Fibroblast of skin of right biceps (primary cell): Measurements from ENCODE around the gene SCYL1.
A peak's percentile ranks its signal among the peaks of the same experiment; 100 is the strongest.

ENCODE experiments used
- DNase-seq: peaks from one replicate; pipeline ENCODE4 v3.0.0-alpha.2; 2013

Gene SCYL1

DNA sequence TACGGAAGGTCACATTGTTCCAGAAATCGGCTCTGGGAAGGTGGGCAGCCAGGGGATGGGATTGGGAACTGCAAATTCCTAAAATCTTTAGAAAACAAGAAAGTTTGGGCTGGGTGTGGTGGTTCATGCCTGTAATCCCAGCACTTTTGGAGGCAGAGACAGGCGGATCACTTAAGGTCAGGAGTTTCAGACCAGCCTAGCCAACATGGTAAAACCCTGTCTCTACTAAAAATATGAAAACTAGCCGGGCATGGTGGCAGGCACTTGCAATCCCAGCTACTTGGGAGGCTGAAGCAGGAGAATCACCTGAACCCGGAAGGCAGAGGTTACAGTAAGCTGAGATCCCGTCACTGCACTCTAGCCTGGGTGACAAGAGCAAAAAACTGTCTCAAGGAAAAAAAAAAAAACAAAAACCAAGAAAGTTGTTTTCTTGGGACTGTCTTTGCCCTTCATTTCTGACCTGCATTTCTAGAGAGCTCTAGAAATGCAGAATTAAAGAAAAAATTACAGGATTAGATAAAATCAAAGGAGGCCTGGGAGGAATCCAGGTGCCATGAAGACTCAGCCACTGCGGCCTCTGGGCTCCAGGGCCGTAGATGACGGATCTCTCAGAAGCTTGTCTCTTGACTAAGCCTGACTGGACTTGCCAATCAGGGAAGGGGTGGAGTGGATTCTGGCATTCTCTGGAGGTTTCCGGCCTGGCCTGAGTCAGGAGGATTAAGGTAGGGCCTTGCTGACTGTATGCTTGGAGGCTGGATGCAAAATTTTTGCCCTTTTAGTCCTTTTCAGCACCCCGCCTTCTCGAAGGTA, 31.3 kb upstream of the SCYL1 start:
- peak; percentile 97 for DNase-seq

DNA sequence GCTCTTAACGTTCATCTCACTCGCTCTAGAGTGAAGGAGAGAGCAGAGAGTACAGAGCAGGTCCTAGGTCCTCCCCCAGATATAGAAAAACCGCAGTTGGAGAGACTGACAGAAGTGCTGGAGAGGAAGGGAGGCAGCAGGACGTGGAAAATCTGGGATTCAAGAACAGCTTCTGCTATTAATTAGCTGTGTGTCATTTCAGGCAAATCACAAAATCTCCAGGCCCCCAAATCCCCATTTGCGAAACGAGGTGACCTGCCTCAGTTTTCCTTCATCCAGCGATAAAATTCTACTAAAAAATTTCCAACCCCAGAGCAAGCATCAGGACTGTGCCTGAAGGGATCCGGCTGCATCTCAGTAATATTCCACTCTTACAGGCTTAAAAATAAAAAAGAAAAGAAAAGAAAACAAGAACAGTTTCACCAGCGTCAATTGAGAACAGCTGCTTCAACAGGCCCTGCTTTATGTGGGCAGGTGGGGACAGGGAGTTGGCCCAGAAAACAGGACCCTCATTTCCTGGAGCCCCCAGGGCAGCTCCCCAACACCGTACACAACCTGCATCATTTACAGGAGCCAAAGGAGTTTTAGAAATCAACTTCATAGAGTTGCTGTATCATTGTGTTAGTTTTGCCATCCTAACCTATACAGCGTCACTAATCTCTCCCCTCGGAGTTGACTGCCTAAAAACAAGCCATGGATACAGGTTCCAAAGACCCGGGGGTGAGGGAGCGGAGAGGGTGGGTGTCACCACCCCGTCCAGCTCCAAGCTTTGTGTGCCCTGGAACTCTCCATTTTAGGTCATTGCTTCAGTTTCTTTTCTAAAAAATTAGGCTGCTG, 28.4 kb upstream of the SCYL1 start:
- peak; percentile 79 for DNase-seq

DNA sequence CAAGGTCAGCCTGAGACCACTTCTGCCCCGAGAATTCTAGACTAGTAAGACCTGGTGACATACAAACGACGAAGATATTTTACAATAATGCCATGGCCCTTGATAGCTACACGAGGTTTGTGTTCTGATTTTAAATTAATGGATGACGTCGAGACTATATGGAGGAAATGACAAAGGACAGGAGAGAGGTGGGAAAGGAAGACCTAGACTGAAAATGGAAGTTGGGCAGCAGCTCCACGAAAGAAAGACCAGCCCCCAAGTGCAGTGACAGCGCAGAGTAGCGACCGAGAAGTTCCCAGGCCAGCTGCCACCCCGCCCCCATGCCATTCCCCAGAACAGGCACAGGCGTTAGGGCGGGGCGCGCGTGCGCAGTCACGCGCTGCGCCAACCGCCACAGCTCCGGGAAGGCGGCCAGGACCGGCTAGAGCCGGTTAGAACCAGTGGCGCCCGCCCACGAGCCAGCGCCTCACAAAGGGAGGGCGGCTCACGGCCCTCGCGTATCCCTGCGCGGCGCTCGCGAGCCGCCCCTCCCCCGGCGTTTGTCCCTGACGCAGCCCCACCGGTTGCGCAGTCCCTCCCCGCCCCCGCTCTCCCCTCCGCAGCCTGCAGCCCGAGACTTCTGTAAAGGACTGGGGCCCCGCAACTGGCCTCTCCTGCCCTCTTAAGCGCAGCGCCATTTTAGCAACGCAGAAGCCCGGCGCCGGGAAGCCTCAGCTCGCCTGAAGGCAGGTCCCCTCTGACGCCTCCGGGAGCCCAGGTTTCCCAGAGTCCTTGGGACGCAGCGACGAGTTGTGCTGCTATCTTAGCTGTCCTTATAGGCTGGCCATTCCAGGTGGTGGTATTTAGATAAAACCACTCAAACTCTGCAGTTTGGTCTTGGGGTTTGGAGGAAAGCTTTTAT, 27.5 kb upstream of the SCYL1 start:
- DNase-seq: peak; percentile 99

DNA sequence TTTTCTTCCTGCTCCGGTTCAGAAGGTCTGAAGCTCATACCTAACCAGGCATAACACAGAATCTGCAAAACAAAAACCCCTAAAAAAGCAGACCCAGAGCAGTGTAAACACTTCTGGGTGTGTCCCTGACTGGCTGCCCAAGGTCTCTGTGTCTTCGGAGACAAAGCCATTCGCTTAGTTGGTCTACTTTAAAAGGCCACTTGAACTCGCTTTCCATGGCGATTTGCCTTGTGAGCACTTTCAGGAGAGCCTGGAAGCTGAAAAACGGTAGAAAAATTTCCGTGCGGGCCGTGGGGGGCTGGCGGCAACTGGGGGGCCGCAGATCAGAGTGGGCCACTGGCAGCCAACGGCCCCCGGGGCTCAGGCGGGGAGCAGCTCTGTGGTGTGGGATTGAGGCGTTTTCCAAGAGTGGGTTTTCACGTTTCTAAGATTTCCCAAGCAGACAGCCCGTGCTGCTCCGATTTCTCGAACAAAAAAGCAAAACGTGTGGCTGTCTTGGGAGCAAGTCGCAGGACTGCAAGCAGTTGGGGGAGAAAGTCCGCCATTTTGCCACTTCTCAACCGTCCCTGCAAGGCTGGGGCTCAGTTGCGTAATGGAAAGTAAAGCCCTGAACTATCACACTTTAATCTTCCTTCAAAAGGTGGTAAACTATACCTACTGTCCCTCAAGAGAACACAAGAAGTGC, 26.7 kb upstream of the SCYL1 start:
- DNase-seq: peak; percentile 73

DNA sequence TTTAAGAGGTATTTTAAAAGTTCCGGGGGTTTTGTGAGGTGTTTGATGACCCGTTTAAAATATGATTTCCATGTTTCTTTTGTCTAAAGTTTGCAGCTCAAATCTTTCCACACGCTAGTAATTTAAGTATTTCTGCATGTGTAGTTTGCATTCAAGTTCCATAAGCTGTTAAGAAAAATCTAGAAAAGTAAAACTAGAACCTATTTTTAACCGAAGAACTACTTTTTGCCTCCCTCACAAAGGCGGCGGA, 26.2 kb upstream of the SCYL1 start:
- no peak for DNase-seq

DNA sequence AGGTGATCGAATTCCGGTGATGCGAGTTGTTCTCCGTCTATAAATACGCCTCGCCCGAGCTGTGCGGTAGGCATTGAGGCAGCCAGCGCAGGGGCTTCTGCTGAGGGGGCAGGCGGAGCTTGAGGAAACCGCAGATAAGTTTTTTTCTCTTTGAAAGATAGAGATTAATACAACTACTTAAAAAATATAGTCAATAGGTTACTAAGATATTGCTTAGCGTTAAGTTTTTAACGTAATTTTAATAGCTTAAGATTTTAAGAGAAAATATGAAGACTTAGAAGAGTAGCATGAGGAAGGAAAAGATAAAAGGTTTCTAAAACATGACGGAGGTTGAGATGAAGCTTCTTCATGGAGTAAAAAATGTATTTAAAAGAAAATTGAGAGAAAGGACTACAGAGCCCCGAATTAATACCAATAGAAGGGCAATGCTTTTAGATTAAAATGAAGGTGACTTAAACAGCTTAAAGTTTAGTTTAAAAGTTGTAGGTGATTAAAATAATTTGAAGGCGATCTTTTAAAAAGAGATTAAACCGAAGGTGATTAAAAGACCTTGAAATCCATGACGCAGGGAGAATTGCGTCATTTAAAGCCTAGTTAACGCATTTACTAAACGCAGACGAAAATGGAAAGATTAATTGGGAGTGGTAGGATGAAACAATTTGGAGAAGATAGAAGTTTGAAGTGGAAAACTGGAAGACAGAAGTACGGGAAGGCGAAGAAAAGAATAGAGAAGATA, 25.7 kb upstream of the SCYL1 start, which contains the start of gene MALAT1:
Gene MALAT1, plus strand, starts transcription at position 69 of the 736 bp plus-strand sequence.
- peak; percentile 98 for DNase-seq

DNA sequence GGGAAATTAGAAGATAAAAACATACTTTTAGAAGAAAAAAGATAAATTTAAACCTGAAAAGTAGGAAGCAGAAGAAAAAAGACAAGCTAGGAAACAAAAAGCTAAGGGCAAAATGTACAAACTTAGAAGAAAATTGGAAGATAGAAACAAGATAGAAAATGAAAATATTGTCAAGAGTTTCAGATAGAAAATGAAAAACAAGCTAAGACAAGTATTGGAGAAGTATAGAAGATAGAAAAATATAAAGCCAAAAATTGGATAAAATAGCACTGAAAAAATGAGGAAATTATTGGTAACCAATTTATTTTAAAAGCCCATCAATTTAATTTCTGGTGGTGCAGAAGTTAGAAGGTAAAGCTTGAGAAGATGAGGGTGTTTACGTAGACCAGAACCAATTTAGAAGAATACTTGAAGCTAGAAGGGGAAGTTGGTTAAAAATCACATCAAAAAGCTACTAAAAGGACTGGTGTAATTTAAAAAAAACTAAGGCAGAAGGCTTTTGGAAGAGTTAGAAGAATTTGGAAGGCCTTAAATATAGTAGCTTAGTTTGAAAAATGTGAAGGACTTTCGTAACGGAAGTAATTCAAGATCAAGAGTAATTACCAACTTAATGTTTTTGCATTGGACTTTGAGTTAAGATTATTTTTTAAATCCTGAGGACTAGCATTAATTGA, 25.0 kb upstream of the SCYL1 start:
- no peak for DNase-seq

DNA sequence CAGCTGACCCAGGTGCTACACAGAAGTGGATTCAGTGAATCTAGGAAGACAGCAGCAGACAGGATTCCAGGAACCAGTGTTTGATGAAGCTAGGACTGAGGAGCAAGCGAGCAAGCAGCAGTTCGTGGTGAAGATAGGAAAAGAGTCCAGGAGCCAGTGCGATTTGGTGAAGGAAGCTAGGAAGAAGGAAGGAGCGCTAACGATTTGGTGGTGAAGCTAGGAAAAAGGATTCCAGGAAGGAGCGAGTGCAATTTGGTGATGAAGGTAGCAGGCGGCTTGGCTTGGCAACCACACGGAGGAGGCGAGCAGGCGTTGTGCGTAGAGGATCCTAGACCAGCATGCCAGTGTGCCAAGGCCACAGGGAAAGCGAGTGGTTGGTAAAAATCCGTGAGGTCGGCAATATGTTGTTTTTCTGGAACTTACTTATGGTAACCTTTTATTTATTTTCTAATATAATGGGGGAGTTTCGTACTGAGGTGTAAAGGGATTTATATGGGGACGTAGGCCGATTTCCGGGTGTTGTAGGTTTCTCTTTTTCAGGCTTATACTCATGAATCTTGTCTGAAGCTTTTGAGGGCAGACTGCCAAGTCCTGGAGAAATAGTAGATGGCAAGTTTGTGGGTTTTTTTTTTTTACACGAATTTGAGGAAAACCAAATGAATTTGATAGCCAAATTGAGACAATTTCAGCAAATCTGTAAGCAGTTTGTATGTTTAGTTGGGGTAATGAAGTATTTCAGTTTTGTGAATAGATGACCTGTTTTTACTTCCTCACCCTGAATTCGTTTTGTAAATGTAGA, 24.3 kb upstream of the SCYL1 start:
- peak; percentile 63 for DNase-seq

DNA sequence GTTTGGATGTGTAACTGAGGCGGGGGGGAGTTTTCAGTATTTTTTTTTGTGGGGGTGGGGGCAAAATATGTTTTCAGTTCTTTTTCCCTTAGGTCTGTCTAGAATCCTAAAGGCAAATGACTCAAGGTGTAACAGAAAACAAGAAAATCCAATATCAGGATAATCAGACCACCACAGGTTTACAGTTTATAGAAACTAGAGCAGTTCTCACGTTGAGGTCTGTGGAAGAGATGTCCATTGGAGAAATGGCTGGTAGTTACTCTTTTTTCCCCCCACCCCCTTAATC, 23.8 kb upstream of the SCYL1 start:
- peak; percentile 43 for DNase-seq

DNA sequence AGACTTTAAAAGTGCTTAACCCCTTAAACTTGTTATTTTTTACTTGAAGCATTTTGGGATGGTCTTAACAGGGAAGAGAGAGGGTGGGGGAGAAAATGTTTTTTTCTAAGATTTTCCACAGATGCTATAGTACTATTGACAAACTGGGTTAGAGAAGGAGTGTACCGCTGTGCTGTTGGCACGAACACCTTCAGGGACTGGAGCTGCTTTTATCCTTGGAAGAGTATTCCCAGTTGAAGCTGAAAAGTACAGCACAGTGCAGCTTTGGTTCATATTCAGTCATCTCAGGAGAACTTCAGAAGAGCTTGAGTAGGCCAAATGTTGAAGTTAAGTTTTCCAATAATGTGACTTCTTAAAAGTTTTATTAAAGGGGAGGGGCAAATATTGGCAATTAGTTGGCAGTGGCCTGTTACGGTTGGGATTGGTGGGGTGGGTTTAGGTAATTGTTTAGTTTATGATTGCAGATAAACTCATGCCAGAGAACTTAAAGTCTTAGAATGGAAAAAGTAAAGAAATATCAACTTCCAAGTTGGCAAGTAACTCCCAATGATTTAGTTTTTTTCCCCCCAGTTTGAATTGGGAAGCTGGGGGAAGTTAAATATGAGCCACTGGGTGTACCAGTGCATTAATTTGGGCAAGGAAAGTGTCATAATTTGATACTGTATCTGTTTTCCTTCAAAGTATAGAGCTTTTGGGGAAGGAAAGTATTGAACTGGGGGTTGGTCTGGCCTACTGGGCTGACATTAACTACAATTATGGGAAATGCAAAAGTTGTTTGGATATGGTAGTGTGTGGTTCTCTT, 23.2 kb upstream of the SCYL1 start:
- DNase-seq: peak; percentile 45

DNA sequence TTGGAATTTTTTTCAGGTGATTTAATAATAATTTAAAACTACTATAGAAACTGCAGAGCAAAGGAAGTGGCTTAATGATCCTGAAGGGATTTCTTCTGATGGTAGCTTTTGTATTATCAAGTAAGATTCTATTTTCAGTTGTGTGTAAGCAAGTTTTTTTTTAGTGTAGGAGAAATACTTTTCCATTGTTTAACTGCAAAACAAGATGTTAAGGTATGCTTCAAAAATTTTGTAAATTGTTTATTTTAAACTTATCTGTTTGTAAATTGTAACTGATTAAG, 22.7 kb upstream of the SCYL1 start:
- no peak for DNase-seq

DNA sequence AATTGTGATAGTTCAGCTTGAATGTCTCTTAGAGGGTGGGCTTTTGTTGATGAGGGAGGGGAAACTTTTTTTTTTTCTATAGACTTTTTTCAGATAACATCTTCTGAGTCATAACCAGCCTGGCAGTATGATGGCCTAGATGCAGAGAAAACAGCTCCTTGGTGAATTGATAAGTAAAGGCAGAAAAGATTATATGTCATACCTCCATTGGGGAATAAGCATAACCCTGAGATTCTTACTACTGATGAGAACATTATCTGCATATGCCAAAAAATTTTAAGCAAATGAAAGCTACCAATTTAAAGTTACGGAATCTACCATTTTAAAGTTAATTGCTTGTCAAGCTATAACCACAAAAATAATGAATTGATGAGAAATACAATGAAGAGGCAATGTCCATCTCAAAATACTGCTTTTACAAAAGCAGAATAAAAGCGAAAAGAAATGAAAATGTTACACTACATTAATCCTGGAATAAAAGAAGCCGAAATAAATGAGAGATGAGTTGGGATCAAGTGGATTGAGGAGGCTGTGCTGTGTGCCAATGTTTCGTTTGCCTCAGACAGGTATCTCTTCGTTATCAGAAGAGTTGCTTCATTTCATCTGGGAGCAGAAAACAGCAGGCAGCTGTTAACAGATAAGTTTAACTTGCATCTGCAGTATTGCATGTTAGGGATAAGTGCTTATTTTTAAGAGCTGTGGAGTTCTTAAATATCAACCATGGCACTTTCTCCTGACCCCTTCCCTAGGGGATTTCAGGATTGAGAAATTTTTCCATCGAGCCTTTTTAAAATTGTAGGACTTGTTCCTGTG, 22.1 kb upstream of the SCYL1 start:
- peak; percentile 58 for DNase-seq

DNA sequence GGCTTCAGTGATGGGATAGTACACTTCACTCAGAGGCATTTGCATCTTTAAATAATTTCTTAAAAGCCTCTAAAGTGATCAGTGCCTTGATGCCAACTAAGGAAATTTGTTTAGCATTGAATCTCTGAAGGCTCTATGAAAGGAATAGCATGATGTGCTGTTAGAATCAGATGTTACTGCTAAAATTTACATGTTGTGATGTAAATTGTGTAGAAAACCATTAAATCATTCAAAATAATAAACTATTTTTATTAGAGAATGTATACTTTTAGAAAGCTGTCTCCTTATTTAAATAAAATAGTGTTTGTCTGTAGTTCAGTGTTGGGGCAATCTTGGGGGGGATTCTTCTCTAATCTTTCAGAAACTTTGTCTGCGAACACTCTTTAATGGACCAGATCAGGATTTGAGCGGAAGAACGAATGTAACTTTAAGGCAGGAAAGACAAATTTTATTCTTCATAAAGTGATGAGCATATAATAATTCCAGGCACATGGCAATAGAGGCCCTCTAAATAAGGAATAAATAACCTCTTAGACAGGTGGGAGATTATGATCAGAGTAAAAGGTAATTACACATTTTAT, 21.4 kb upstream of the SCYL1 start:
- DNase-seq: no peak

DNA sequence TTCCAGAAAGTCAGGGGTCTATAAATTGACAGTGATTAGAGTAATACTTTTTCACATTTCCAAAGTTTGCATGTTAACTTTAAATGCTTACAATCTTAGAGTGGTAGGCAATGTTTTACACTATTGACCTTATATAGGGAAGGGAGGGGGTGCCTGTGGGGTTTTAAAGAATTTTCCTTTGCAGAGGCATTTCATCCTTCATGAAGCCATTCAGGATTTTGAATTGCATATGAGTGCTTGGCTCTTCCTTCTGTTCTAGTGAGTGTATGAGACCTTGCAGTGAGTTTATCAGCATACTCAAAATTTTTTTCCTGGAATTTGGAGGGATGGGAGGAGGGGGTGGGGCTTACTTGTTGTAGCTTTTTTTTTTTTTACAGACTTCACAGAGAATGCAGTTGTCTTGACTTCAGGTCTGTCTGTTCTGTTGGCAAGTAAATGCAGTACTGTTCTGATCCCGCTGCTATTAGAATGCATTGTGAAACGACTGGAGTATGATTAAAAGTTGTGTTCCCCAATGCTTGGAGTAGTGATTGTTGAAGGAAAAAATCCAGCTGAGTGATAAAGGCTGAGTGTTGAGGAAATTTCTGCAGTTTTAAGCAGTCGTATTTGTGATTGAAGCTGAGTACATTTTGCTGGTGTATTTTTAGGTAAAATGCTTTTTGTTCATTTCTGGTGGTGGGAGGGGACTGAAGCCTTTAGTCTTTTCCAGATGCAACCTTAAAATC, 20.8 kb upstream of the SCYL1 start:
- peak; percentile 66 for DNase-seq

DNA sequence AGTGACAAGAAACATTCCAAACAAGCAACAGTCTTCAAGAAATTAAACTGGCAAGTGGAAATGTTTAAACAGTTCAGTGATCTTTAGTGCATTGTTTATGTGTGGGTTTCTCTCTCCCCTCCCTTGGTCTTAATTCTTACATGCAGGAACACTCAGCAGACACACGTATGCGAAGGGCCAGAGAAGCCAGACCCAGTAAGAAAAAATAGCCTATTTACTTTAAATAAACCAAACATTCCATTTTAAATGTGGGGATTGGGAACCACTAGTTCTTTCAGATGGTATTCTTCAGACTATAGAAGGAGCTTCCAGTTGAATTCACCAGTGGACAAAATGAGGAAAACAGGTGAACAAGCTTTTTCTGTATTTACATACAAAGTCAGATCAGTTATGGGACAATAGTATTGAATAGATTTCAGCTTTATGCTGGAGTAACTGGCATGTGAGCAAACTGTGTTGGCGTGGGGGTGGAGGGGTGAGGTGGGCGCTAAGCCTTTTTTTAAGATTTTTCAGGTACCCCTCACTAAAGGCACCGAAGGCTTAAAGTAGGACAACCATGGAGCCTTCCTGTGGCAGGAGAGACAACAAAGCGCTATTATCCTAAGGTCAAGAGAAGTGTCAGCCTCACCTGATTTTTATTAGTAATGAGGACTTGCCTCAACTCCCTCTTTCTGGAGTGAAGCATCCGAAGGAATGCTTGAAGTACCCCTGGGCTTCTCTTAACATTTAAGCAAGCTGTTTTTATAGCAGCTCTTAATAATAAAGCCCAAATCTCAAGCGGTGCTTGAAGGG, 20.0 kb upstream of the SCYL1 start:
- DNase-seq: peak; percentile 19

DNA sequence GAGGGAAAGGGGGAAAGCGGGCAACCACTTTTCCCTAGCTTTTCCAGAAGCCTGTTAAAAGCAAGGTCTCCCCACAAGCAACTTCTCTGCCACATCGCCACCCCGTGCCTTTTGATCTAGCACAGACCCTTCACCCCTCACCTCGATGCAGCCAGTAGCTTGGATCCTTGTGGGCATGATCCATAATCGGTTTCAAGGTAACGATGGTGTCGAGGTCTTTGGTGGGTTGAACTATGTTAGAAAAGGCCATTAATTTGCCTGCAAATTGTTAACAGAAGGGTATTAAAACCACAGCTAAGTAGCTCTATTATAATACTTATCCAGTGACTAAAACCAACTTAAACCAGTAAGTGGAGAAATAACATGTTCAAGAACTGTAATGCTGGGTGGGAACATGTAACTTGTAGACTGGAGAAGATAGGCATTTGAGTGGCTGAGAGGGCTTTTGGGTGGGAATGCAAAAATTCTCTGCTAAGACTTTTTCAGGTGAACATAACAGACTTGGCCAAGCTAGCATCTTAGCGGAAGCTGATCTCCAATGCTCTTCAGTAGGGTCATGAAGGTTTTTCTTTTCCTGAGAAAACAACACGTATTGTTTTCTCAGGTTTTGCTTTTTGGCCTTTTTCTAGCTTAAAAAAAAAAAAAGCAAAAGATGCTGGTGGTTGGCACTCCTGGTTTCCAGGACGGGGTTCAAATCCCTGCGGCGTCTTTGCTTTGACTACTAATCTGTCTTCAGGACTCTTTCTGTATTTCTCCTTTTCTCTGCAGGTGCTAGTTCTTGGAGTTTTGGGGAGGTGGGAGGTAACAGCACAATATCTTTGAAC, 19.2 kb upstream of the SCYL1 start:
- peak; percentile 33 for DNase-seq
